CD14-positive monocyte (primary cell): ENCODE results near the gene SV2B. TPM values are rescaled to one million over a fixed set of nuclear protein-coding genes. Genes with fewer than 3 reads are reported as not detected.

Experiments used
- DNase-seq, 3 donors: peaks; one replicate each; pipeline ENCODE4 v3.0.0-alpha.2; 2011 to 2022
- H2AFZ ChIP-seq: 2 replicates; pipeline ENCODE4 v1.6.0; 2012; ENCODE audit warnings: mild to moderate bottlenecking, low read depth, low read length, inconsistent platforms; ENCODE audit not compliant: insufficient read depth, poor library complexity, severe bottlenecking
- H3K27ac ChIP-seq, 2 donors: 1 replicate in 1 of 2; 2 replicates in 1 of 2; pipeline ENCODE4 v1.5.1; 2012 to 2013; ENCODE audit warnings: low read length in 2 of 2, control low read depth in 1 of 2, inconsistent platforms in 1 of 2, low read depth in 1 of 2, mild to moderate bottlenecking in 1 of 2
- H3K27me3 ChIP-seq, 2 donors: one replicate each; pipeline versions ENCODE4 v1.6.0 to v1.6.1; 2011 to 2013; ENCODE audit warnings: low read length in 2 of 2; ENCODE audit not compliant: control insufficient read depth in 2 of 2, insufficient read depth in 2 of 2
- H3K36me3 ChIP-seq, 2 donors: replicated peaks in 1 of 2; 1 replicate in 1 of 2; 2 replicates in 1 of 2; pipeline versions ENCODE4 v1.5.1 to v1.6.1; 2012 to 2013; ENCODE audit warnings: low read length in 2 of 2, control low read depth in 1 of 2, inconsistent platforms in 1 of 2, mild to moderate bottlenecking in 1 of 2; ENCODE audit not compliant: insufficient read depth in 2 of 2, control insufficient read depth in 1 of 2
- H3K4me1 ChIP-seq, 2 donors: 1 replicate in 1 of 2; 2 replicates in 1 of 2; pipeline versions ENCODE4 v1.5.1 to v1.6.1; 2012 to 2013; ENCODE audit warnings: low read length in 2 of 2, control low read depth in 1 of 2, inconsistent platforms in 1 of 2, mild to moderate bottlenecking in 1 of 2, moderate library complexity in 1 of 2; ENCODE audit not compliant: insufficient read depth in 2 of 2, control insufficient read depth in 1 of 2
- H3K4me2 ChIP-seq: replicated peaks from 2 replicates; pipeline ENCODE3; 2012; ENCODE audit warnings: low read length, moderate library complexity, mild to moderate bottlenecking; ENCODE audit not compliant: poor library complexity, severe bottlenecking; ENCODE audit errors: extremely low read depth
- H3K4me3 ChIP-seq, 3 experiments: fragments of 200-600 bp in 1 of 3; sonication (generic) in 1 of 3; replicated peaks in 1 of 3; 1 replicate in 2 of 3; 2 replicates in 1 of 3; pipeline ENCODE4 v1.5.1; 2011 to 2013; ENCODE audit warnings: low read length in 3 of 3, mild to moderate bottlenecking in 3 of 3, control low read depth in 2 of 3, low read depth in 2 of 3, inconsistent platforms in 1 of 3, moderate library complexity in 1 of 3
- H3K79me2 ChIP-seq: 2 replicates; pipeline ENCODE4 v1.6.0; 2012; ENCODE audit warnings: mild to moderate bottlenecking, control low read depth, inconsistent platforms, low read length, moderate library complexity; ENCODE audit not compliant: insufficient read depth
- H3K9ac ChIP-seq: 2 replicates; pipeline ENCODE4 v1.6.0; 2017; ENCODE audit warnings: low read length, mild to moderate bottlenecking; ENCODE audit not compliant: insufficient read depth, poor library complexity, severe bottlenecking
- H3K9me3 ChIP-seq, 2 donors: replicated peaks in 1 of 2; 1 replicate in 1 of 2; 2 replicates in 1 of 2; pipeline versions ENCODE4 v1.5.1 to v1.6.1; 2012 to 2013; ENCODE audit warnings: low read length in 2 of 2, control low read depth in 1 of 2; ENCODE audit not compliant: control insufficient read depth in 1 of 2, insufficient read depth in 1 of 2
- H4K20me1 ChIP-seq: 2 replicates; pipeline ENCODE4 v1.6.0; 2012; ENCODE audit warnings: mild to moderate bottlenecking, low read length, control low read depth, moderate library complexity; ENCODE audit not compliant: insufficient read depth
- H3K27ac Mint-ChIP-seq, 7 donors: one replicate each; pipeline ENCODE4 v1.8.0; 2020; ENCODE audit warnings: mild to moderate bottlenecking in 7 of 7, mixed read lengths in 7 of 7, moderate library complexity in 6 of 7, inconsistent platforms in 2 of 7
- H3K27me3 Mint-ChIP-seq, 3 donors: one replicate each; pipeline ENCODE4 v1.8.0; 2021 to 2022; ENCODE audit warnings: low read depth in 3 of 3, mild to moderate bottlenecking in 3 of 3, mixed read lengths in 3 of 3, moderate library complexity in 3 of 3, inconsistent platforms in 1 of 3
- H3K36me3 Mint-ChIP-seq, 2 donors: one replicate each; pipeline ENCODE4 v1.8.0; 2020; ENCODE audit warnings: mixed read lengths in 2 of 2, inconsistent platforms in 1 of 2, mild to moderate bottlenecking in 1 of 2
- H3K4me1 Mint-ChIP-seq: one replicate; pipeline ENCODE4 v1.8.0; 2020; ENCODE audit warnings: mild to moderate bottlenecking, mixed read lengths
- H3K4me3 Mint-ChIP-seq, 2 donors: one replicate each; pipeline ENCODE4 v1.8.0; 2020; ENCODE audit warnings: mild to moderate bottlenecking in 2 of 2, mixed read lengths in 2 of 2, moderate library complexity in 1 of 2
- H3K9me3 Mint-ChIP-seq, 7 donors: one replicate each; pipeline ENCODE4 v1.8.0; 2020 to 2022; ENCODE audit warnings: mixed read lengths in 7 of 7, mild to moderate bottlenecking in 6 of 7, moderate library complexity in 6 of 7, inconsistent platforms in 2 of 7
- WGBS: methylation state at CpG from one replicate; pipeline ENCODE4 v1.1.5; 2013; ENCODE audit warnings: missing lambda C conversion rate; ENCODE audit not compliant: insufficient coverage; 5-methylcytosine and 5-hydroxymethylcytosine counted together
- intact Hi-C, 2 donors: fragments of 100-400 bp; cut with micrococcal nuclease; formaldehyde crosslinking; loops; one replicate each; pipeline versions ENCODE4 v1.15.0 to v1.15.1; 2023
- polyA plus RNA-seq, 3 donors: library from polyadenylated mRNA; depleted of rRNA in 1 of 3; unstranded in 2 of 3; stranded (reverse) in 1 of 3; fragments of 300-500 nt in 2 of 3; fragments of >200 nt in 1 of 3; fragmentation: Illumina TruSeq in 2 of 3; gene quantifications; 1 replicate in 2 of 3; 2 replicates in 1 of 3; pipeline ENCODE4 v1.2.3, GENCODE V29; 2012 to 2021
- TF ChIP-seq, protein P1 (sequence below): fragments of 200-600 bp; IDR thresholded peaks from one replicate; pipeline ENCODE4 v1.8.0; 2022; ENCODE audit warnings: antibody characterized with exemption, mild to moderate bottlenecking

Gene SV2B
- polyA plus RNA-seq, 3 donors = not detected

GRCh38 chr15:91289324-91289723 lies 189.3 kb downstream of the SV2B start:
- H3K27me3 ChIP-seq = no peaks in the 10 kb centered on the region
- H3K27ac ChIP-seq = no peak overlapping the region
- Mint-ChIP-seq H3K27ac (peak overlapping the region in 2 of 7 donors; percentile 22 to 39), H3K27me3 (peaks cover 0 to 4% (median 0%) of the 10 kb centered on the region in 3 donors), H3K4me1 (peaks cover 13% of the 10 kb centered on the region), H3K4me3 (no peak overlapping the region), H3K36me3 (no peaks in the 10 kb centered on the region), H3K9me3 (no peaks in the 10 kb centered on the region)
- H4K20me1 ChIP-seq = no peaks in the 10 kb centered on the region
- H3K36me3 ChIP-seq = no peaks in the 10 kb centered on the region
- no peak overlapping the region for H3K9ac ChIP-seq
- intact Hi-C loops = no loop called here
- peaks cover 0 to 7% of the 10 kb centered on the region in 2 donors for H3K4me1 ChIP-seq
- TF ChIP-seq, protein P1, sequence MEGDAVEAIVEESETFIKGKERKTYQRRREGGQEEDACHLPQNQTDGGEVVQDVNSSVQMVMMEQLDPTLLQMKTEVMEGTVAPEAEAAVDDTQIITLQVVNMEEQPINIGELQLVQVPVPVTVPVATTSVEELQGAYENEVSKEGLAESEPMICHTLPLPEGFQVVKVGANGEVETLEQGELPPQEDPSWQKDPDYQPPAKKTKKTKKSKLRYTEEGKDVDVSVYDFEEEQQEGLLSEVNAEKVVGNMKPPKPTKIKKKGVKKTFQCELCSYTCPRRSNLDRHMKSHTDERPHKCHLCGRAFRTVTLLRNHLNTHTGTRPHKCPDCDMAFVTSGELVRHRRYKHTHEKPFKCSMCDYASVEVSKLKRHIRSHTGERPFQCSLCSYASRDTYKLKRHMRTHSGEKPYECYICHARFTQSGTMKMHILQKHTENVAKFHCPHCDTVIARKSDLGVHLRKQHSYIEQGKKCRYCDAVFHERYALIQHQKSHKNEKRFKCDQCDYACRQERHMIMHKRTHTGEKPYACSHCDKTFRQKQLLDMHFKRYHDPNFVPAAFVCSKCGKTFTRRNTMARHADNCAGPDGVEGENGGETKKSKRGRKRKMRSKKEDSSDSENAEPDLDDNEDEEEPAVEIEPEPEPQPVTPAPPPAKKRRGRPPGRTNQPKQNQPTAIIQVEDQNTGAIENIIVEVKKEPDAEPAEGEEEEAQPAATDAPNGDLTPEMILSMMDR = peak; percentile 36
- DNase-seq = peak; percentile 8 to 40 (median 34)
- peak overlapping the region; percentile 56 for H2AFZ ChIP-seq
- H3K4me3 ChIP-seq = no peak overlapping the region
- no peaks in the 10 kb centered on the region for H3K79me2 ChIP-seq
- no peaks in the 10 kb centered on the region for H3K9me3 ChIP-seq
- H3K4me2 ChIP-seq = no peak overlapping the region
- 0% methylated on average over 1 of the region's 1 CpG for WGBS

DNA sequence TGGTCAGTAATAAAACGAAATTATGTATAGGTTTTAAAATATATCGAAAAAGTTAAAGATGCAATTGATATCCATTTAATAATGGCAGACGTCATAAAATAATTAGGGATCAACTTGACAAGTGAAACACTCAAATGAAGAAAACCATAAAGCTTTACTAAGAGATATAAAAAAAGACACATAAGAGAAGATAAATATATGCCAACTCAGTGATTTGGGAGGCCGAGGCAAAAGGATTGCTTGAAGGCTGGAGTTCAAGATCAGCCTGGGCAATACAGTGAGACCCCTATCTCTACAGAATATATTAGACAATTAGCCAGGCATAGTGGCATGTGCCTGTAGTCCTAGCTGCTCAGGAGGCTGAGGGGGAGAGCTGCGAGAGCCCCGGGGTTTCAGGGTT lies 190.5 kb downstream of the SV2B start:
- intact Hi-C loops = no loop called here
- no peak overlapping the region for H3K27ac Mint-ChIP-seq
- no CpG with 5 or more reads among the region's 6 CpGs for WGBS
- peaks cover 0 to 4% (median 3%) of the 10 kb centered on the region in 3 donors for H3K27me3 Mint-ChIP-seq
- Histone ChIP-seq H3K79me2 (no peaks in the 10 kb centered on the region), H4K20me1 (no peaks in the 10 kb centered on the region), H3K9me3 (no peaks in the 10 kb centered on the region), H3K4me1 (peaks cover 0 to 7% of the 10 kb centered on the region in 2 donors), H3K4me2 (no peak overlapping the region), H2AFZ (no peak overlapping the region), H3K4me3 (no peak overlapping the region), H3K36me3 (no peaks in the 10 kb centered on the region), H3K27me3 (no peaks in the 10 kb centered on the region), H3K9ac (no peak overlapping the region), H3K27ac (no peak overlapping the region)
- H3K36me3 Mint-ChIP-seq = no peaks in the 10 kb centered on the region
- H3K9me3 Mint-ChIP-seq = no peaks in the 10 kb centered on the region
- TF ChIP-seq, protein P1 = no peak
- peaks cover 13% of the 10 kb centered on the region for H3K4me1 Mint-ChIP-seq
- H3K4me3 Mint-ChIP-seq = no peak overlapping the region
- no peak for DNase-seq
